ENCODE measurements around the gene GNAO1.
"Not testable (repeated sequence)": the region's sequence is repeated elsewhere in the genome, so short reads cannot be mapped to it uniquely, and the experiment has no call there.

The GNAO1 gene

GRCh38 chr16:56365552-56365951, 174.3 kb downstream of the GNAO1 start:
- peaks cover 63% of the 10 kb centered on the region for H3K36me3 ChIP-seq (ENCODE audit: insufficient read depth, low read length)
- no peaks in the 10 kb centered on the region for H3K27me3 ChIP-seq (ENCODE audit: insufficient read depth, low read length)
- no peak overlapping the region for H3K4me3 ChIP-seq (ENCODE audit: low read length)
- no peaks in the 10 kb centered on the region for H3K4me1 ChIP-seq (ENCODE audit: insufficient read depth, low read length)
- H2AFZ ChIP-seq (ENCODE audit: low read depth, low read length) = no peak overlapping the region
- H3K9me3 ChIP-seq (ENCODE audit: low read length) = no peaks in the 10 kb centered on the region

- Histone ChIP-seq H3K27me3 (ENCODE audit: insufficient read depth, low read length) (no peaks in the 10 kb centered on the region), H3K4me1 (ENCODE audit: insufficient read depth, low read length) (no peaks in the 10 kb centered on the region), H3K36me3 (ENCODE audit: insufficient read depth, low read length) (peaks cover 57% of the 10 kb centered on the region), H3K9me3 (ENCODE audit: low read length) (no peaks in the 10 kb centered on the region), H2AFZ (ENCODE audit: low read depth, low read length) (no peak overlapping the region), H3K4me3 (ENCODE audit: low read length) (no peak overlapping the region)
Measured at GRCh38 chr16:56366945-56367344, 175.7 kb downstream of the GNAO1 start.

- Histone ChIP-seq H2AFZ (ENCODE audit: low read depth, low read length) (no peak overlapping the region), H3K9me3 (ENCODE audit: low read length) (no peaks in the 10 kb centered on the region), H3K27me3 (ENCODE audit: insufficient read depth, low read length) (no peaks in the 10 kb centered on the region), H3K4me1 (ENCODE audit: insufficient read depth, low read length) (no peaks in the 10 kb centered on the region), H3K36me3 (ENCODE audit: insufficient read depth, low read length) (peaks cover 49% of the 10 kb centered on the region), H3K4me3 (ENCODE audit: low read length) (no peak overlapping the region)
Measured at GRCh38 chr16:56367764-56368163, 176.5 kb downstream of the GNAO1 start.

GRCh38 chr16:56368545-56368944, 177.3 kb downstream of the GNAO1 start:
- no peaks in the 10 kb centered on the region for H3K27me3 ChIP-seq (ENCODE audit: insufficient read depth, low read length)
- H3K4me3 ChIP-seq (ENCODE audit: low read length) = no peak overlapping the region
- no peaks in the 10 kb centered on the region for H3K4me1 ChIP-seq (ENCODE audit: insufficient read depth, low read length)
- H2AFZ ChIP-seq (ENCODE audit: low read depth, low read length) = no peak overlapping the region
- H3K36me3 ChIP-seq (ENCODE audit: insufficient read depth, low read length) = peaks cover 46% of the 10 kb centered on the region
- no peaks in the 10 kb centered on the region for H3K9me3 ChIP-seq (ENCODE audit: low read length)

GRCh38 chr16:56369202-56369601, 177.9 kb downstream of the GNAO1 start:
- H2AFZ ChIP-seq (ENCODE audit: low read depth, low read length) = no peak overlapping the region
- no peaks in the 10 kb centered on the region for H3K9me3 ChIP-seq (ENCODE audit: low read length)
- H3K4me3 ChIP-seq (ENCODE audit: low read length) = no peak overlapping the region
- H3K4me1 ChIP-seq (ENCODE audit: insufficient read depth, low read length) = no peaks in the 10 kb centered on the region
- H3K27me3 ChIP-seq (ENCODE audit: insufficient read depth, low read length) = no peaks in the 10 kb centered on the region
- H3K36me3 ChIP-seq (ENCODE audit: insufficient read depth, low read length) = peaks cover 40% of the 10 kb centered on the region

GRCh38 chr16:56370185-56370874, 179.0 kb downstream of the GNAO1 start:
- peaks cover 47% of the 10 kb centered on the region for H3K36me3 ChIP-seq (ENCODE audit: insufficient read depth, low read length)
- H3K4me1 ChIP-seq (ENCODE audit: insufficient read depth, low read length) = no peaks in the 10 kb centered on the region
- no peak overlapping the region for H3K4me3 ChIP-seq (ENCODE audit: low read length)
- H2AFZ ChIP-seq (ENCODE audit: low read depth, low read length) = no peak overlapping the region
- no peaks in the 10 kb centered on the region for H3K9me3 ChIP-seq (ENCODE audit: low read length)
- H3K27me3 ChIP-seq (ENCODE audit: insufficient read depth, low read length) = no peaks in the 10 kb centered on the region

GRCh38 chr16:56370875-56371659, 179.8 kb downstream of the GNAO1 start:
- no peaks in the 10 kb centered on the region for H3K4me1 ChIP-seq (ENCODE audit: insufficient read depth, low read length)

GRCh38 chr16:56371660-56371937, 180.3 kb downstream of the GNAO1 start:
- H3K4me1 ChIP-seq (ENCODE audit: insufficient read depth, low read length) = no peaks in the 10 kb centered on the region
- no peaks in the 10 kb centered on the region for H3K27me3 ChIP-seq (ENCODE audit: insufficient read depth, low read length)
- H3K9me3 ChIP-seq (ENCODE audit: low read length) = no peaks in the 10 kb centered on the region
- no peak overlapping the region for H3K4me3 ChIP-seq (ENCODE audit: low read length)
- no peak overlapping the region for H2AFZ ChIP-seq (ENCODE audit: low read depth, low read length)
- peaks cover 39% of the 10 kb centered on the region for H3K36me3 ChIP-seq (ENCODE audit: insufficient read depth, low read length)

More at GRCh38 chr16:56370875-56371659, 179.8 kb downstream of the GNAO1 start:
- H3K27me3 ChIP-seq (ENCODE audit: insufficient read depth, low read length) = no peaks in the 10 kb centered on the region
- no peak overlapping the region for H3K4me3 ChIP-seq (ENCODE audit: low read length)
- H3K9me3 ChIP-seq (ENCODE audit: low read length) = no peaks in the 10 kb centered on the region
- peaks cover 43% of the 10 kb centered on the region for H3K36me3 ChIP-seq (ENCODE audit: insufficient read depth, low read length)
- H2AFZ ChIP-seq (ENCODE audit: low read depth, low read length) = no peak overlapping the region

GRCh38 chr16:56372013-56372634, 180.8 kb downstream of the GNAO1 start:
- peaks cover 34% of the 10 kb centered on the region for H3K36me3 ChIP-seq (ENCODE audit: insufficient read depth, low read length)
- no peaks in the 10 kb centered on the region for H3K27me3 ChIP-seq (ENCODE audit: insufficient read depth, low read length)
- no peaks in the 10 kb centered on the region for H3K4me1 ChIP-seq (ENCODE audit: insufficient read depth, low read length)
- H3K4me3 ChIP-seq (ENCODE audit: low read length) = no peak overlapping the region
- H3K9me3 ChIP-seq (ENCODE audit: low read length) = no peaks in the 10 kb centered on the region
- no peak overlapping the region for H2AFZ ChIP-seq (ENCODE audit: low read depth, low read length)

GRCh38 chr16:56373003-56373402, 181.7 kb downstream of the GNAO1 start:
- H3K4me1 ChIP-seq (ENCODE audit: insufficient read depth, low read length) = no peaks in the 10 kb centered on the region

GRCh38 chr16:56375792-56376191, 184.5 kb downstream of the GNAO1 start:
- H3K4me3 ChIP-seq (ENCODE audit: low read length); H2AFZ ChIP-seq (ENCODE audit: low read depth, low read length); H3K4me1 ChIP-seq (ENCODE audit: insufficient read depth, low read length); H3K27me3 ChIP-seq (ENCODE audit: insufficient read depth, low read length): not testable (repeated sequence)
- Histone ChIP-seq H3K36me3 (ENCODE audit: insufficient read depth, low read length) (peaks cover 26% of the 10 kb centered on the region), H3K9me3 (ENCODE audit: low read length) (peaks cover 15% of the 10 kb centered on the region)

More at GRCh38 chr16:56373003-56373402, 181.7 kb downstream of the GNAO1 start:
- Histone ChIP-seq H3K27me3 (ENCODE audit: insufficient read depth, low read length) (no peaks in the 10 kb centered on the region), H3K36me3 (ENCODE audit: insufficient read depth, low read length) (peaks cover 26% of the 10 kb centered on the region), H2AFZ (ENCODE audit: low read depth, low read length) (no peak overlapping the region), H3K9me3 (ENCODE audit: low read length) (no peaks in the 10 kb centered on the region), H3K4me3 (ENCODE audit: low read length) (no peak overlapping the region)

GRCh38 chr16:56379044-56379443, 187.8 kb downstream of the GNAO1 start:
- H2AFZ ChIP-seq (ENCODE audit: low read depth, low read length); H3K4me3 ChIP-seq (ENCODE audit: low read length); H3K27me3 ChIP-seq (ENCODE audit: insufficient read depth, low read length); H3K4me1 ChIP-seq (ENCODE audit: insufficient read depth, low read length): not testable (repeated sequence)
- peaks cover 51% of the 10 kb centered on the region for H3K36me3 ChIP-seq (ENCODE audit: insufficient read depth, low read length)
- peaks cover 30% of the 10 kb centered on the region for H3K9me3 ChIP-seq (ENCODE audit: low read length)

GRCh38 chr16:56380778-56381485, 189.6 kb downstream of the GNAO1 start:
- not testable (repeated sequence) for H3K27me3 ChIP-seq (ENCODE audit: insufficient read depth, low read length); H3K4me3 ChIP-seq (ENCODE audit: low read length); H2AFZ ChIP-seq (ENCODE audit: low read depth, low read length); H3K4me1 ChIP-seq (ENCODE audit: insufficient read depth, low read length)
- peaks cover 58% of the 10 kb centered on the region for H3K36me3 ChIP-seq (ENCODE audit: insufficient read depth, low read length)
- peaks cover 30% of the 10 kb centered on the region for H3K9me3 ChIP-seq (ENCODE audit: low read length)
